ENCODE data around the gene ABCD1. TPM values are rescaled to one million over a fixed set of nuclear protein-coding genes. Genes with fewer than 3 reads are reported as not detected.

Gene ABCD1
- total and polyA plus RNA-seq, 10 of the 15 experiments (the other 5 are each of a cell fraction or from before 2014, with no cell fraction given), result 0.13 to 6.5 (median 1.4) TPM

DNA sequence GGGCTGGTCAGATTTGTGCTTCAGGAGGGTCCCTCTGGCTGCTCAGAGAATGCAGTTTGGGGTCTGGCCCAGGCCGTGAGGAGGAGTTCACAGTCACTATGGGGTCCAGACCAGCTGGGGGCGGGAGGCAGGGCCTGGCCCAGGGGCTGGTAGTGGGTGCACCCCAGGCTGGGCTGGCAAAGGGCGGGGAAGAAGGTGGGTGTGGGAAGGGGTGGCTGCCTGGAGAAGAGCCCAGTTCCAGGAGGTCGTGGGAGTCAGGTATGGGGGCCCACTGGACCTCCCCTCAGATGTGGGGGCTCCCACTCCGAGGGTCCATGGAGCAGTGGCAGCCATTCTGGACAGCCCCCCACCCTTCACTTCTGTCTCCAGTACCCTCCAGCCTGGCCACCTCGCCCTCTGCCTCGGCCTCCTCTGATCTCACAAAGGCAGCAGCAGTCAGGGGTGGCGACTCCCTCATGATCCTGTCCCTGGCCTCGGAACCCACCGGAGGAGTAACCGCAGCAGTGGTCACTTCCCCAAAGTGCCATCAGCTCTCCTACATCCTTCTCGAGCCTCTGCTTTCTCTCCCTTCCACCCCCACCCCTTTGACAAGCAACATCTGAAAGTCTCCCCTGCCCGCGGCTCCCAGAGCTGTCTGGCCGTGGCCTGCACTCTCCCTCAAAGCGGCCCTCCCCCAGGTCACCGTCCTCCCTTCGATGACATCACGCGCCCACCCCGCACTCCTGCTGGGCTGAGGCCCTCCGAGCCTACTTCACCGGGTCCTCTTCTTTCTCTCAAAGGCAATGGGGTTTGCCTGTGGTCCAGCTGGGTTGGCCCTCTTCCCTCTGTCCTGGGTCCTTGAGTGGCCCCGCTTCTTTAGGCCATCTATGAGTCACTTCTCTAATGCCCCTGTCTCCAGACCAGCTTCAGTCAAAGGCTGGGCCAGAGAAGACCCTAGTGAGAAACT, 38.6 kb upstream of the ABCD1 start:
- in situ Hi-C loops (cut with MboI) (no loop called here), intact Hi-C loops (cut with micrococcal nuclease; ENCODE audit: unreplicated experiment) (no loop called here)
- Histone ChIP-seq H3K4me3 (no peak overlapping the region), H3K27me3 (replicated peaks in 1 of 2; ENCODE audit: control insufficient read depth in 2 of 2, insufficient read depth in 2 of 2, low read length in 1 of 2) (no peaks in the 10 kb centered on the region), H3K9me3 (replicated peaks; ENCODE audit: control insufficient read depth, insufficient read depth, low read length) (no peaks in the 10 kb centered on the region; the same call in 2 of the 3 replicates), H3K79me2 (ENCODE audit: control insufficient read depth, insufficient read depth, low read length) (no peaks in the 10 kb centered on the region), H2AFZ (ENCODE audit: control insufficient read depth, low read depth, low read length) (no peak overlapping the region), H3K27ac (ENCODE audit: control insufficient read depth, insufficient read depth) (no peak overlapping the region), H3K4me2 (ENCODE audit: control insufficient read depth, insufficient read depth) (no peak overlapping the region), H4K20me1 (ENCODE audit: control insufficient read depth, insufficient read depth) (no peaks in the 10 kb centered on the region), H3K9ac (ENCODE audit: control insufficient read depth, insufficient read depth, low read length) (no peak overlapping the region), H3K4me1 (ENCODE audit: control insufficient read depth, insufficient read depth, low read length) (no peaks in the 10 kb centered on the region), H3K36me3 (ENCODE audit: control insufficient read depth in 2 of 2, insufficient read depth in 2 of 2, low read length in 1 of 2) (no peaks in the 10 kb centered on the region)
- TF ChIP-seq BHLHE40 (IDR thresholded peaks at IDR 0.05; ENCODE audit: borderline replicate concordance in 1 of 2, low read depth in 2 of 2, low read length in 1 of 2) (no peak), ZNF274 (IDR thresholded peaks at IDR 0.05; ENCODE audit: insufficient read depth, insufficient read length) (no peak), SMC3 (IDR thresholded peaks at IDR 0.05; ENCODE audit: borderline replicate concordance, low read length) (no peak)
- CTCF ChIA-PET, result interaction anchor here (1.4 to 1.6 kb wide), 2 partner anchors 36 to 77 kb away, joined by 3 read pairs; partner anchors contain the start of gene PLXNB3
- no peak for FAIRE-seq
- POLR2A ChIA-PET, result no interaction called here
- RAD21 ChIA-PET (ENCODE audit: unreplicated experiment), result interaction anchor here (1.5 kb wide), 1 partner anchor 38 kb away, joined by 4 read pairs; the partner anchor contains the start of gene BCAP31
- no peak for ATAC-seq
- no TSS peak for BruUV-seq (replicated peaks)
- SMC1A ChIA-PET (ENCODE audit: uncharacterized antibody, unreplicated experiment), result no interaction called here
- WGBS (ENCODE audit: insufficient coverage, insufficient replicate concordance, low lambda C conversion rate, missing lambda C conversion rate), result 48% methylated on average over 24 of the region's 24 CpGs
- DNase-seq (ENCODE audit: low read depth, low spot score), result no peak

DNA sequence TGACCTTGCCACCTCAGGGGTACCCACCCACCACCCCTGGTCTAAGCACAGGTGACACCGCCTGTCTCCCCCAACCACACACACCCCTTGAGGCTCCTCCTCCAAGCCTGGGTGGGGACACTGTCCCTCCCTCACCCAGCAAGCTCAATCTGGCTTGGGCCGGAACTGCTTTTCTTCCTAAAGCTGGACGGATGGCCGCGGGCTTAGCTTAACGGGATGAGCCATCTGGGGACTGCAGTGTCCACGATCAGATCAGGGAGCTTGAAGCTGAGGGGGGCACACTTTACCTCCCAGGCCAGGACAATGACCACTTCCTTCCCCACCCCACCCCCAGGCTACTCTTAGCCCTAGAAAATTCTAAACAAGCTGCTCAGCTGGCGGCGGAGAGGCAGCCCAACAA, 37.9 kb upstream of the ABCD1 start:
- Histone ChIP-seq H3K79me2 (ENCODE audit: control insufficient read depth, insufficient read depth, low read length) (no peaks in the 10 kb centered on the region), H3K27me3 (replicated peaks in 1 of 2; ENCODE audit: control insufficient read depth in 2 of 2, insufficient read depth in 2 of 2, low read length in 1 of 2) (no peaks in the 10 kb centered on the region), H3K27ac (ENCODE audit: control insufficient read depth, insufficient read depth) (no peak overlapping the region), H2AFZ (ENCODE audit: control insufficient read depth, low read depth, low read length) (no peak overlapping the region), H3K4me2 (ENCODE audit: control insufficient read depth, insufficient read depth) (no peak overlapping the region), H4K20me1 (ENCODE audit: control insufficient read depth, insufficient read depth) (no peaks in the 10 kb centered on the region), H3K9me3 (replicated peaks; ENCODE audit: control insufficient read depth, insufficient read depth, low read length) (no peaks in the 10 kb centered on the region; the same call in 2 of the 3 replicates), H3K4me3 (no peak overlapping the region), H3K4me1 (ENCODE audit: control insufficient read depth, insufficient read depth, low read length) (no peaks in the 10 kb centered on the region), H3K36me3 (ENCODE audit: control insufficient read depth in 2 of 2, insufficient read depth in 2 of 2, low read length in 1 of 2) (no peaks in the 10 kb centered on the region), H3K9ac (ENCODE audit: control insufficient read depth, insufficient read depth, low read length) (no peak overlapping the region)
- ChIA-PET RAD21 (ENCODE audit: unreplicated experiment) (interaction anchor here (1.0 to 1.5 kb wide), 4 partner anchors 37 to 239 kb away, joined by 3 to 4 read pairs (median 3); partner anchors contain the start of genes BCAP31, IDH3G and SSR4), SMC1A (ENCODE audit: uncharacterized antibody, unreplicated experiment) (no interaction called here), POLR2A (no interaction called here), CTCF (interaction anchor here (1.4 to 1.6 kb wide), 2 partner anchors 35 to 77 kb away, joined by 3 read pairs; partner anchors contain the start of gene PLXNB3)
- in situ Hi-C loops (cut with MboI), result no loop called here
- FAIRE-seq (no peak), ATAC-seq (no peak), DNase-seq (ENCODE audit: low read depth, low spot score) (no peak)
- intact Hi-C loops (cut with micrococcal nuclease; ENCODE audit: unreplicated experiment), result no loop called here
- no TSS peak for BruUV-seq (replicated peaks)
- 50% methylated on average over 9 of the region's 9 CpGs for WGBS (ENCODE audit: insufficient coverage, insufficient replicate concordance, low lambda C conversion rate, missing lambda C conversion rate)
- no peak for TF ChIP-seq MXI1 (IDR thresholded peaks at IDR 0.05; ENCODE audit: low read depth, low read length)
- TF ChIP-seq ZNF207 (IDR thresholded peaks at IDR 0.05; ENCODE audit: borderline replicate concordance), result no peak
- TF ChIP-seq BHLHE40 (IDR thresholded peaks at IDR 0.05; ENCODE audit: borderline replicate concordance in 1 of 2, low read depth in 2 of 2, low read length in 1 of 2), result no peak
- TF ChIP-seq ZBTB40 (IDR thresholded peaks at IDR 0.05; ENCODE audit: borderline replicate concordance), result no peak
- no peak for TF ChIP-seq CBFB (IDR thresholded peaks at IDR 0.05; ENCODE audit: low read depth)
- TF ChIP-seq SREBF1 (IDR thresholded peaks at IDR 0.05; ENCODE audit: low read length), result no peak
- TF ChIP-seq SREBF2 (IDR thresholded peaks at IDR 0.05; ENCODE audit: low read length), result no peak
- no peak for TF ChIP-seq CBX3 (IDR thresholded peaks at IDR 0.05; ENCODE audit: borderline replicate concordance, low read depth)
- TF ChIP-seq FOXM1 (IDR thresholded peaks at IDR 0.05; ENCODE audit: low read depth, low read length), result no peak
- TF ChIP-seq TBL1XR1 (IDR thresholded peaks at IDR 0.05; ENCODE audit: low read depth, low read length), result no peak
- TF ChIP-seq NFXL1 (IDR thresholded peaks at IDR 0.05; ENCODE audit: borderline replicate concordance), result no peak
